Renal pelvis (tissue), 12 donors: ENCODE data around the gene EPRS1. TPM values are rescaled to one million over a fixed set of nuclear protein-coding genes. Genes with fewer than 3 reads are reported as not detected.
A peak's percentile ranks its signal among the peaks of the same experiment; 100 is the strongest.
"Not testable (repeated sequence)": the region's sequence is repeated elsewhere in the genome, so short reads cannot be mapped to it uniquely, and the experiment has no call there.

Experiments used
- DNase-seq: peaks from one replicate; pipeline ENCODE4 v3.0.0-alpha.2; 2013
- long read RNA-seq, 16 experiments: transcript quantifications; one replicate each; lab custom pipeline, GENCODE V29; 2026
- polyA plus RNA-seq, 3 donors: library from polyadenylated mRNA; unstranded; fragments of 120-200 nt; gene quantifications; one replicate each; pipeline ENCODE4 v1.2.1, GENCODE V29; 2013; ENCODE audit not compliant: insufficient read length in 3 of 3

Gene EPRS1
- 100 to 1,000 TPM in 2 of 3 donors, 10 to 100 TPM in 1; 87.2 to 107 (median 103) TPM for polyA plus RNA-seq
- long read RNA-seq, donor 1, full-length matches to known transcripts: 4 of 12 reads
- long read RNA-seq, donor 1, partial matches to known transcripts: 8 of 12 reads
- long read RNA-seq, donor 1, other reads (novel, unspliced or antisense): 0 of 12 reads
- long read RNA-seq, donor 2, full-length matches to known transcripts: 9 of 16 reads
- long read RNA-seq, donor 2, partial matches to known transcripts: 7 of 16 reads
- long read RNA-seq, donor 2, other reads (novel, unspliced or antisense): 0 of 16 reads
- long read RNA-seq, donor 3, full-length matches to known transcripts: 6 of 16 reads
- long read RNA-seq, donor 3, partial matches to known transcripts: 10 of 16 reads
- long read RNA-seq, donor 3, other reads (novel, unspliced or antisense): 0 of 16 reads
- long read RNA-seq, donor 4, full-length matches to known transcripts: 9 of 16 reads
- long read RNA-seq, donor 4, partial matches to known transcripts: 7 of 16 reads
- long read RNA-seq, donor 4, other reads (novel, unspliced or antisense): 0 of 16 reads
- long read RNA-seq, donor 5, partial matches to known transcripts: 5 of 7 reads
- long read RNA-seq, donor 5, other reads (novel, unspliced or antisense): 0 of 7 reads
- long read RNA-seq, donor 6, transcript EPRS-203 (2 exons, 458 nt): major isoform, 8 of 15 reads
- long read RNA-seq, donor 6, partial matches to known transcripts: 7 of 15 reads
- long read RNA-seq, donor 6, other reads (novel, unspliced or antisense): 0 of 15 reads
- long read RNA-seq, donor 7, full-length matches to known transcripts: 8 of 19 reads
- long read RNA-seq, donor 7, partial matches to known transcripts: 11 of 19 reads
- long read RNA-seq, donor 7, other reads (novel, unspliced or antisense): 0 of 19 reads
- long read RNA-seq, donor 8, partial matches to known transcripts: 12 of 15 reads
- long read RNA-seq, donor 8, other reads (novel, unspliced or antisense): 0 of 15 reads
- long read RNA-seq, donor 9, full-length matches to known transcripts: 7 of 7 reads
- long read RNA-seq, donor 9, partial matches to known transcripts: 0 of 7 reads
- long read RNA-seq, donor 9, other reads (novel, unspliced or antisense): 0 of 7 reads
- long read RNA-seq, donor 10, transcript EPRS-203 (2 exons, 458 nt): major isoform, 5 of 10 reads
- long read RNA-seq, donor 10, partial matches to known transcripts: 5 of 10 reads
- long read RNA-seq, donor 10, other reads (novel, unspliced or antisense): 0 of 10 reads
- long read RNA-seq, donor 11, full-length matches to known transcripts: 5 of 24 reads
- long read RNA-seq, donor 11, partial matches to known transcripts: 19 of 24 reads
- long read RNA-seq, donor 11, other reads (novel, unspliced or antisense): 0 of 24 reads
- long read RNA-seq, donor 12, full-length matches to known transcripts: 17 of 40 reads
- long read RNA-seq, donor 12, partial matches to known transcripts: 23 of 40 reads
- long read RNA-seq, donor 12, other reads (novel, unspliced or antisense): 0 of 40 reads
- long read RNA-seq, donor 13, full-length matches to known transcripts: 6 of 21 reads
- long read RNA-seq, donor 13, partial matches to known transcripts: 15 of 21 reads
- long read RNA-seq, donor 13, other reads (novel, unspliced or antisense): 0 of 21 reads
- long read RNA-seq, donor 14: 0 reads
- long read RNA-seq, donor 15, full-length matches to known transcripts: 16 of 31 reads
- long read RNA-seq, donor 15, partial matches to known transcripts: 15 of 31 reads
- long read RNA-seq, donor 15, other reads (novel, unspliced or antisense): 0 of 31 reads
- long read RNA-seq, donor 16, full-length matches to known transcripts: 9 of 19 reads
- long read RNA-seq, donor 16, partial matches to known transcripts: 10 of 19 reads
- long read RNA-seq, donor 16, other reads (novel, unspliced or antisense): 0 of 19 reads

GRCh38 chr1:220046052-220046930 lies at the start of gene EPRS1:
Gene EPRS1 (minus strand): TSS chr1:220046505. CDS start chr1:220046388, 117 bp downstream.
- DNase-seq: peak; percentile 95

GRCh38 chr1:220094016-220094911 lies 48.0 kb upstream of the EPRS1 start, which contains the start of gene IARS2:
Gene IARS2 (plus strand): TSS chr1:220094132. CDS start chr1:220094217, 85 bp downstream.
- DNase-seq: peak; percentile 84

- no peak for DNase-seq
These were observed 47.2 kb upstream of the EPRS1 start for GRCh38 chr1:220093361-220094015.

- no peak for DNase-seq
These were observed 46.4 kb upstream of the EPRS1 start for GRCh38 chr1:220092694-220093093.

- peak; percentile 96 for DNase-seq
These were observed 43.6 kb upstream of the EPRS1 start, which contains the start of gene BPNT1 for GRCh38 chr1:220089650-220090556. Gene BPNT1 (minus strand): TSS chr1:220089788. CDS start chr1:220079846, 9,942 bp downstream.

- DNase-seq: not testable (repeated sequence)
These were observed 40.0 kb upstream of the EPRS1 start for GRCh38 chr1:220086261-220086686.

- DNase-seq: no peak
These were observed 38.2 kb upstream of the EPRS1 start for GRCh38 chr1:220084460-220084859.

GRCh38 chr1:220077887-220078286 lies 31.6 kb upstream of the EPRS1 start:
- DNase-seq: no peak

GRCh38 chr1:220076861-220077762 lies 30.8 kb upstream of the EPRS1 start:
- DNase-seq: no peak

- DNase-seq: no peak
These were observed 21.2 kb upstream of the EPRS1 start for GRCh38 chr1:220067269-220068204.

GRCh38 chr1:220062629-220063028 lies 16.3 kb upstream of the EPRS1 start:
- DNase-seq: no peak

GRCh38 chr1:220060876-220061275 lies 14.6 kb upstream of the EPRS1 start:
- no peak for DNase-seq

- DNase-seq: no peak
These were observed 10.1 kb upstream of the EPRS1 start for GRCh38 chr1:220056374-220056773.
